PC-9 (cell line): Measurements from ENCODE around the gene CDH20.

Experiments
- EZH2 ChIP-seq: fragments of 200-600 bp; sonication (generic); IDR thresholded peaks from 2 replicates; pipeline ENCODE4 v1.8.0; 2017; ENCODE audit warnings: antibody characterized with exemption, low read depth
- TF ChIP-seq, protein P1 (sequence below): fragments of 200-600 bp; sonication (generic); conservative IDR thresholded peaks from 2 replicates; pipeline ENCODE4 v1.6.1; 2017; ENCODE audit warnings: mixed run types, antibody characterized with exemption, mild to moderate bottlenecking, moderate library complexity

DNA sequence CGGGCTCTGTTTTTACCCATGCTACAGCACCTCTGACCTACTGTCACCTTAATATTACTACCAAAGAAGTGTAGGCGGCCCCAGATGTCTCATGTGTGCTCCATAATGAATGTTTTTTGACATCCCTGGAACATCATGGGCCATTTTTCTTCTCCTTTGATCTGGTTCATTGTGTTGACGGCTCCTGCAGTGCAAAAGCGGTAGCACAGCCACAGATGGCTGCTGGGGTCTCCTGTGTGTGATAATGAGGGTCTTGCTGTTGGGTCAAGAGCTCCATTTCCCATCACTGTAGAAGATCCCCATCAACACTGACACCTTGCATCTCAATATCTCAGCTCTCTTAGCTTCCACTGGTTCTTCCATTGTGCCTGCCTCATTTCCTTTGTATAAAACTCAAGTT is 95.0 kb downstream of the CDH20 start:
- TF ChIP-seq, protein P1, sequence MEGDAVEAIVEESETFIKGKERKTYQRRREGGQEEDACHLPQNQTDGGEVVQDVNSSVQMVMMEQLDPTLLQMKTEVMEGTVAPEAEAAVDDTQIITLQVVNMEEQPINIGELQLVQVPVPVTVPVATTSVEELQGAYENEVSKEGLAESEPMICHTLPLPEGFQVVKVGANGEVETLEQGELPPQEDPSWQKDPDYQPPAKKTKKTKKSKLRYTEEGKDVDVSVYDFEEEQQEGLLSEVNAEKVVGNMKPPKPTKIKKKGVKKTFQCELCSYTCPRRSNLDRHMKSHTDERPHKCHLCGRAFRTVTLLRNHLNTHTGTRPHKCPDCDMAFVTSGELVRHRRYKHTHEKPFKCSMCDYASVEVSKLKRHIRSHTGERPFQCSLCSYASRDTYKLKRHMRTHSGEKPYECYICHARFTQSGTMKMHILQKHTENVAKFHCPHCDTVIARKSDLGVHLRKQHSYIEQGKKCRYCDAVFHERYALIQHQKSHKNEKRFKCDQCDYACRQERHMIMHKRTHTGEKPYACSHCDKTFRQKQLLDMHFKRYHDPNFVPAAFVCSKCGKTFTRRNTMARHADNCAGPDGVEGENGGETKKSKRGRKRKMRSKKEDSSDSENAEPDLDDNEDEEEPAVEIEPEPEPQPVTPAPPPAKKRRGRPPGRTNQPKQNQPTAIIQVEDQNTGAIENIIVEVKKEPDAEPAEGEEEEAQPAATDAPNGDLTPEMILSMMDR = no peak
- no peak for TF ChIP-seq EZH2
